Measurements from ENCODE around the gene C10orf90.

The C10orf90 gene

GRCh38 chr10:126629925-126630624 lies 40.4 kb downstream of the C10orf90 start:
- peaks cover 9% of the 10 kb centered on the region; the same call in 1 of the 2 replicates for H3K4me1 ChIP-seq (ENCODE audit: control insufficient read depth, insufficient read depth, low read length)
- H3K4me3 ChIP-seq (ENCODE audit: low read depth, low read length): no peak overlapping the region
- TF ChIP-seq PRDM1 (tag by site-specific recombination; IDR thresholded peaks at IDR 0.05) (no peak), ZNF311 (tag by site-specific recombination; IDR thresholded peaks at IDR 0.05; ENCODE audit: borderline replicate concordance) (no peak), ZXDB (tag by site-specific recombination; IDR thresholded peaks at IDR 0.05) (no peak), ZNF138 (tag by site-specific recombination; IDR thresholded peaks at IDR 0.05; ENCODE audit: borderline replicate concordance) (no peak), ZNF2 (tag by site-specific recombination; IDR thresholded peaks at IDR 0.05) (no peak), GFI1B (tag by site-specific recombination; IDR thresholded peaks at IDR 0.05) (no peak), KLF8 (tag by site-specific recombination; IDR thresholded peaks at IDR 0.05) (no peak), MYNN (tag by site-specific recombination; IDR thresholded peaks at IDR 0.05; ENCODE audit: borderline replicate concordance) (no peak), HIC1 (tag by site-specific recombination; IDR thresholded peaks at IDR 0.05) (no peak), ZSCAN4 (tag by site-specific recombination; IDR thresholded peaks at IDR 0.05) (no peak), ZNF426 (tag by site-specific recombination; IDR thresholded peaks at IDR 0.05) (no peak), ZNF449 (tag by site-specific recombination; IDR thresholded peaks at IDR 0.05) (no peak)
- no peaks in the 10 kb centered on the region for H3K36me3 ChIP-seq (ENCODE audit: control insufficient read depth in 2 of 2, insufficient read depth in 1 of 2, low read length in 2 of 2)
- no peaks in the 10 kb centered on the region for H3K9me3 ChIP-seq (ENCODE audit: control insufficient read depth, insufficient read depth, low read depth, low read length)
- no peak overlapping the region for H3K27ac ChIP-seq (ENCODE audit: extremely low read depth, low read depth, low read length)
- CTCF ChIA-PET: no interaction called here
- POLR2A ChIA-PET: no interaction called here

- no peaks in the 10 kb centered on the region for H3K36me3 ChIP-seq (ENCODE audit: control insufficient read depth in 2 of 2, insufficient read depth in 1 of 2, low read length in 2 of 2)
- no peaks in the 10 kb centered on the region for H3K9me3 ChIP-seq (ENCODE audit: control insufficient read depth, insufficient read depth, low read depth, low read length)
- no peak overlapping the region for H3K27ac ChIP-seq (ENCODE audit: extremely low read depth, low read depth, low read length)
- CTCF ChIA-PET: interaction anchor here (1.1 kb wide), 1 partner anchor 1002 kb away, joined by 5 read pairs; no protein-coding TSS in a partner anchor
- H3K4me3 ChIP-seq (ENCODE audit: low read depth, low read length): no peak overlapping the region
- POLR2A ChIA-PET: no interaction called here
- TF ChIP-seq ZNF354C (tag by site-specific recombination; IDR thresholded peaks at IDR 0.05; ENCODE audit: borderline replicate concordance, low read depth): no peak
- no peak for TF ChIP-seq ZNF311 (tag by site-specific recombination; IDR thresholded peaks at IDR 0.05; ENCODE audit: borderline replicate concordance)
- no peak for TF ChIP-seq ZNF555 (tag by site-specific recombination; conservative IDR thresholded peaks at IDR 0.05)
- no peak for TF ChIP-seq KLF8 (tag by site-specific recombination; IDR thresholded peaks at IDR 0.05)
- no peak for TF ChIP-seq ZNF155 (tag by site-specific recombination; IDR thresholded peaks at IDR 0.05)
- TF ChIP-seq ZNF398 (tag by site-specific recombination; IDR thresholded peaks at IDR 0.05): no peak
- no peak for TF ChIP-seq ZNF391 (tag by site-specific recombination; IDR thresholded peaks at IDR 0.05; ENCODE audit: borderline replicate concordance, low read depth)
- no peak for TF ChIP-seq MEIS1 (CRISPR knock-in tag; IDR thresholded peaks at IDR 0.05; ENCODE audit: borderline replicate concordance)
- TF ChIP-seq FEZF1 (tag by site-specific recombination; IDR thresholded peaks at IDR 0.05): no peak
- no peak for TF ChIP-seq ZNF362 (tag by site-specific recombination; IDR thresholded peaks at IDR 0.05)
- no peak for TF ChIP-seq ZNF140 (tag by site-specific recombination; IDR thresholded peaks at IDR 0.05)
- TF ChIP-seq ZNF19 (tag by site-specific recombination; IDR thresholded peaks at IDR 0.05; ENCODE audit: low read depth): no peak
- TF ChIP-seq SCRT2 (tag by site-specific recombination; IDR thresholded peaks at IDR 0.05): no peak
- no peaks in the 10 kb centered on the region for H3K4me1 ChIP-seq (ENCODE audit: control insufficient read depth, insufficient read depth, low read length)
These were observed 41.7 kb downstream of the C10orf90 start for GRCh38 chr10:126628746-126629145.

Measured in HEK293 (cell line).